GM21447 (cell line): ENCODE measurements around the gene SGPL1.

Experiments
- ATAC-seq: cut with Tn5 transposase; IDR thresholded peaks from one replicate; pipeline ENCODE4 v1.9.1; 2021; ENCODE audit not compliant: unreplicated experiment

Gene SGPL1

DNA sequence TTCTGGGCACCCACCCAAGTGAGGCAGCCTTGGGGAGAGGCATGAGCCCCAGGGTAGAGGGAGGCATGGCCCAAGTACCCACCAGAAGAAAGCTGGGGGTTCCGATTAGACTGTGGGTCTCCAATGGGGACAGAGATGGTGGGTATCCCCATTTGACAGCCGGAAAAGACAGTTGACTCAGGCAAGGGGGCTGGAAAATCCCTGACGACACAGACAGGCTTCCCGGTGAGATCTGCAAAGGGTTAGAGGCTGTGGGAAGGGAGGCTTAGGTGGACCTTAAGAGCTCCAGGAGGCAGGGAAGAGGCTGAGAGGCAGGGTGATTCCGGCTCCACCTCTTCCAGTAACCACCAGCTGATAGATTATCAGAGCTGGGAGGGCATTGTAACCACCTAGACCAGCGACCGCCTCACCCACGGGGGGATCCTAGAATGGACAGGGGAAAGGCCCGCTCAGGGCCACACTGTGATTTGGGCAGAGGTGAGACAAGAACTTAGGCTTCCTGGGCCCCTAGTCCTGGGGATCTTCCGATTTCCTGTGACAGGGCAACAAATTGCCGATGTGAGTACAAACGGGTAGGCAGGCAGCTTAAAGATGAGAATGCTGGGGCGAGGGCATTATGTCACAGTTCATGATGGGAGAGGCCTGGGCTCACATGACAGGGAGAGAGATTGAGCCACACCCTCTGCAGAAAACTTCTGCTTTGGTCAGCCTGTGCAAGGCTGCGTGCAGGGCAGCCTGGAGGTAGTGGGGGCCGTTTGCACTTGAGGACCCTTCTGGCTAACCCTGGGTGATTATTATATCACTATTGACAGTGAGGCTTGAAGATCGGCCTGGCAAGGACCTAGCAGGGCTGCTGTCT lies 36.0 kb upstream of the SGPL1 start:
- ATAC-seq, result no peak

DNA sequence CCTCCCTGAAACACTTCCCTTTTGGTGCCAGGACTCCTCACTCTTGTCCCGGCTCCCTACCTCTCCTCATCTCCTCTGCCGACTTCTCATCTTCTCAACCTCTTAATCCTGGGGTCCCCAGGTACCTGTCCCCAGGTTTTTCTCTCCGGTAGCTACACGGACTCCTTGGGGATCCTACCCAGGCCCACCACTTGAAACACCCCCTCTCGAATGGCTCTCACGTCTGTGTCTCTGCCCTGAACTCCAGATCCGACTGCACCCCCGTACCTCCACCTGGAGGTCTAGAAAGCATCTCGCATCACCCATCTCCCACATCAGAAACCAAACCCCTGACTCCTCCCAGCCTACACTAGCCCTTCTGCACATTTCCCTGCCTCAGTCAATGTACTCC lies 35.4 kb upstream of the SGPL1 start:
- ATAC-seq, result no peak

DNA sequence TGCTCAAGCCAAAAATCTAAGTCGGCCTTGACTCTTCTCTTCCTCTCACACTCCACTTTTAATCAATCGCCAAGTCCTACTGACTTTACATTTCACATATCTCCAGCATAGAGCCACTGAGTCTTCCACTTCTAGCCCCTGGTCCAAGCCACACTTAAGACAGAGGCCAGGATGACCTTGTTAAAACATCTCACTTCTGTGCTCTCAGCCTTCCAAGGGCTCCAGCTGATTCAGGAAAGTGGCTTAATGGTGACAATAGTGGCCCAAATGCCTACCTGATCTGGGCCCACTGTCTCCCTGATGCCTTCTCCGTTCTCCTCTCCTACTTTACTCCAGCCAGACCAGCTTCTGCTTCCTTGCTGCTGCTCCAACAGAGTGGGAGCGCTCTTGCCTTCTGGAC lies 35.0 kb upstream of the SGPL1 start:
- no peak for ATAC-seq

DNA sequence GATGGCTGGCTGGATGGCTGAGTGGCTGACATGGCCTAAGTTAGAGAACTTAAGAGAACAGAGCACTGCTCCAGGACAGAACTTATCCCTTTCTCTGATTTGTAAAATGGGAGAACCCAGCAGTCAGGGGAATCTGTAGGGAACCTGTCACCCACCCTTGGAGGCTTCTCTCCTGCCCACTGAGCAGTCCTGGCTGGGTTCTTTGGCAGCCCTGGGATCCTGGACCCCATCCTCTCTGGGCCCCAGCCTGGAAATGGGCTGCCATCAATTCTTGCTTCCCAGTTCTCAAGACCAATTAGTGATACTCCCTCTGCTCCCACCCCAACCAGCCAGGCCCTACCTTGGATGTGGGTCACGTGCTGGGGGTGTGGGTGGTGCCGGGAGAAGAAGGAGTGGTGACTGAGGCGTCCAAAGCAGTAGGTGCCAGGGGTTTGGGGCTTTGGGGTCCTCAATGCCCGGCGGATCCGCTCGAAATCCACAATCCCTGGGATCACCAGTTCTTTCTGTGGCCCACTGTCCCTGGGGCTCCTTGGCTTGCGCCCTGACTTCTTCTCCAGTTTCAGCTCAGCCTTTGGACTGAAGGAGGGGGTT lies 34.2 kb upstream of the SGPL1 start:
- no peak for ATAC-seq

DNA sequence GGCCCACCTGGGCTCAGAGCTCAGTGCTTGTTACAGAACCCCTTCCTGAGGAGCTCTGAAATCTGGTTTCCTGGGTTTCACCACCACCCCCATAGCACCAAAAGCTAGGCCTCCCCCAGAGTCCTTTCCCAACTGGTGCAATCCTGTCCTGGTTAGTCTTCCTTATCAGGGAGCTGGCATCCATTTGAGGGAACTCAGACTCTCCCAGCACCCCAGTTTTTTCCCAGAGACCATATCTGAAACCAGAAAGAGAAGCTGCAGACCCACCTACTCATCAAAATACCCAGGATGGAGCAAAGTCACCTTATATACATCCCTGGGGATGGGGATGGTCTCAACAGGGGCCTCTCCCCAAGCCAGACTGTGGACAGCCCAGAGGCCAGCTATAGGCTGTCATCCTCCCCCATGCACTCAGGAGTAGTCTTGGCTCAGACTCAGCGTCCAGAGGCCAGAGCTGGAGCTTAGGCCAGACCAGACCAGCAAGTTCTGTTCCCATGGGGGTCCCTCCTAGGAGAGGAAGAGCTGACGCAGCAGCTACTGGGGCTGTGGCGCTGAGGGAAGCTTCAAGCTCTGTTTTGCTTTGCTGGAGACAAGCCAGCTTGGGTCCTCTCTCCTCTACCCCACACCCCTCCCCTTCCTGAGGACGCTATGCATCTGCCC lies 33.5 kb upstream of the SGPL1 start:
- ATAC-seq, result no peak

DNA sequence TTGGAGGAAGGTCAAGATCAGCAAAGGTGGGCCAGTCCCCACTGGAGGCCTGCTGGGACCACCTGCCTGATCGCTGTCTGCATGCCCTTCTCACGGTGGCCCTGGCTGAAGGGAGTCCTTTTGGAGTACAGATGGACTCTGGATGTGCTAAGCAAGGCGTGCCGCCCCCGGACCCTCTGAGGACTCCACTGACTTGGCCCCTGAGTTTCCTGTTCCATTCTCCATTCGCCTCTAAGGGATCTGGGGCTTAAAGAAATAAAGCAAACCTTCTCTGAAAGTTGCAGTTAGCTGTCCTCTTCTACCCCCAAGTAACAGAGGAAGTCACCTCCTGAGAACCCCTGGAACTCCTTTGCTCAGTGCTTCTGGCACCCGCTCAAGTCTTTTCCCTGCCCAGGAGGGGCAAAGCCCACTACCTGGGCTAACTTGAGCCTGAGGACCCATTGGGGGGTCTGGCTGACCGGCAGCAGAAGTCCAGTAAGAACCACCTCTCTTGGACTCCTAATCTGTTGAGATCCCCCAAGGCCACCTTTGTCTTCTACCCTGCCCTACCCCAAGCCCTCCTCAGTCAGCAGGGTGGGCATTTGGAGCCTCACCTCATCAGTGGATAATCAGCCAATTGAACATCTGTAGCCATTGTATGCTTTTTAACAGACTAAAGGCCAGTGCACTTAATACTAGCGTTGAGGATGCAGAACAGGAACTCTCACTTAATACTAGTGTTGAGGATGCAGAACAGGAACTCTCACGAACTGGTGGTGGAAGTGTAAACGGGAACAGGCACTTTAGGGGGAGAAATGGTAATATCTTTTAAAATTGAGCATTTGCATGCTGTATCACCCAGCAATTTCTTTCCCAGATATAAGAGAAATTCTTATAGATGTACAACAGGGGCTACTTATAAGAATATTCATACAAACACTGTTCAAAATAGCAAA lies 32.7 kb upstream of the SGPL1 start:
- no peak for ATAC-seq

DNA sequence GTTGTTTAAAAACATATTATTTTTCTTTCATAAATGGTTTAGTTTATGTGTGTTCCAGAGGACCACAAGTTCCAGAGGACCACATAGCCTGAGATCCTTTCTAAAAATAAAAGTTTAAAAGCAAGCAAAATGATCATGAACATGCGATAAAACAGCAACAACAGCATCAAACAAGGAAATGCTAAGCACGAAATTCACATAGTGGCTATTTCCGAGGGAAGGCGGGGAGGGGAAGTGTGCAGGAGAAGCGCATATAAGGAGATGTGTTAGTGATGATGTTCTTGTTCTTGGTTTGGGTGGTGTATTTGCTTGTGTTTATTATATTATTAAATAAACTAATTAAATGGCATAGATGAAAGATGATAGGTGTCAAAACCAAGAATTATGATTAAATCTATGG lies 31.7 kb upstream of the SGPL1 start:
- no peak for ATAC-seq

DNA sequence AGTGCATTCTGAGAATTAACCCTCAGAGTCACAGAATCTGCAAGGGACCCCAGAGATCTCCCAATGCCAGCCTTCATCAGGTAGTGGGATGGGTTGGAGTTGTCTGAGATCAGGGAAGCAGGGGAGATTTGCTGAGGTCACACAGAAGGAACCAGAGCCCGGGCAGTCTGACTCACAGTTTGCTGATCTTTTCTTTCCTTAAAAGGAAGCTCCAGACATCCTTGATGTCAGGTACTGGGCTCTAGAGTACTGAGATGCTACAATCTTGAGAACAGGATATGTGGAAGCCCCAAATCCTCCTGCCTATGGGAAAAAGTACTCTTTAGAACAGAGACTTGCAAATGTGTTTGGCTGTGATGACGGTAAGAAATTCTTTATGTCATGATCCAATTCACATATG lies 31.3 kb upstream of the SGPL1 start:
- ATAC-seq, result no peak

DNA sequence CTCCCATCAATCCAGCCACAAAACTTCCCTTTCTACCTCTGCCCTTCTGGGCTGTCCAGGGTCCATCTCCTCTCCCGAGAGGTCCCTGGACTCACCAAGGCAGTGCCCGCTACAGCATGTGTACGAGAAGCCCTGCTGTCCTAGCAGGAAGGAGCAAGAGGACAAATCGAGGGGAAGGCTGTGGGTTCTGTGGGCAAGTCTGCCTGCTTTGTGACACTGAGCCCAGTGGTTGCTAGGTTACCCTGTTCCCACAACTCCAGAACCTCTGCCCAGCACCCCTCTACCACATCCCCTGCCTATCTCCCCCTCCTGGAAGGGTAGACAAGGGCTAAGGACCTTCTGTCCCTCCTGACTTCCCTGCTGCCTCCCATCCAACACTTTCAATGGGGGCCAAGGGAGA lies 30.6 kb upstream of the SGPL1 start, which contains the start of gene TBATA:
TBATA (minus strand) TSS at position 188 of the 400 bp plus-strand sequence. CDS start 1,998 bp downstream, outside the sequence.
- ATAC-seq, result no peak

DNA sequence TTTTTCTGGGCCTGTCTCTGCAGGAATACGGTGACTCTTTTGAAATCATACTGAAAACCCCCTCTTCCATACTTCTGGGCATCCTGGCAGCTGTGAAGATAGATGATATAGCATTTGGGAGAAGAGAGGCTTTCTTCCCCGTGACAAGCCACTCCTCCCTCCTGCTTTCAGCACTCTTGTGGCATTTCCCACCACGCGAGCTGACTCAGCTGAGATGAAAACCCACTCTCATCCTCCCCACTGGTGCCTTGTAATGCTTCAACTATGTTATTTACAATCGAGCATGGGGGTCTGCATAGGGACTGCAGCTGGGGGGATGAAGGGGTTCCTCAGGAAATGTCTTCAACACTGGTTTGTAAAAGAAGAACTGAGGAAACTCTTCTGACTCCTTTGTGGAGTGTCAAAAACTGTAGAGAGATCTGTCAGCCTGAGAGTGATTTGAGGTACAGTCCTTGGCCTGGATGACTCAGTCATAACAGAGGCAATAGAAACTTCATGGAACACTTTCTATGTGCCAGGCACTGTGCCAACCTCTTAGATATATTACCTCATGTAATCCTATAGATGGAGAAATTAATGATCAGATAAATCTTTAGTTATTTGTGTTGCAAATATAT lies 28.8 kb upstream of the SGPL1 start:
- ATAC-seq, result no peak

DNA sequence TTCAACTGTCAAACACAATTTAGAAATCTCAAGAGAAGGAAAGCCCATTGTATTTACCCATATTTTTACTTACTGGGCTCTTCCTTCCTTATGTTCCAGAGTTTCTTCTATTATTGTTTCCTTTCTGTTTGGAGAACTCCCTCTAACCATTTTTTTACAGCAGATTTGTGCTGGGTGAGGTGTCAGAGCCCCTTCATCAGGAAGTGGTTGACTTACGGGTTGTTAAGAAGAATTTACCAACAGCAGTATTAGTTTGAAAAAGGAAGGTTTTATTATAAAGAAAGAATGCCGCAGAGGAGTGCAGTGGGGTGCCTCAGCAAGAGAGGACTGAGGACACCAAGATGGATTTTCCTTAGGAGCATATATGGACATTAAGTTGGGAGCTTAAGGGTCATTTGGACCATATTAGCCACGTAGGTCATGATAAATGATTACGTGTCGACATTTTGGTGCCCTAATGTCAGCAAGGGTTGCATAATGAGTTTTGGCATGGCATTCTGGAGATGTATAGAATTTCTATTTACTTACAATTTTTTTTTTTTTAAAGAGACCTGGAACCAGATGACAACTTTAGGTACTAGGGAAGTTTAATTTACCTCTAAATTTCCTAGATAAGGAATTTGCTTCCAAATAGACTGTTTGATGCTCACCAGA lies 24.2 kb upstream of the SGPL1 start:
- no peak for ATAC-seq

DNA sequence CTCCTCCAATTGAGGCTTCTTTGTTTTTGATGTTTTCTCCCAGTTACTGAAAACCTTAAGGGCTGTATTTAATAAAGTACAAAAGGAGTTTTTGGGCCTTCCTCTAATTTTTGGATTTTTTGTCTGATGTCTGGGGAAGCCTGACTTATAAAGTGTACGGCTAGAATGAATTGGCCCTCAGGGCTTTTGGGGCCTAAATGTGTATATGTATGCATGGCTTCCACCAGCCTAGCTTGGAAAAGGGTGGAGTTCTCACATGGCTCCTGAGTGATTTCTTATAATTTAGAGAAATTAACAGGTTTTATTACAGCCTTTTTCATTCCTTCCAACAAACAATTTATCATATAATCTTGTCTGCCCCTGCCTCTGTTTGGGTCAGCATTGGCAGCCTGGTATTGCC lies 20.1 kb upstream of the SGPL1 start:
- no peak for ATAC-seq

DNA sequence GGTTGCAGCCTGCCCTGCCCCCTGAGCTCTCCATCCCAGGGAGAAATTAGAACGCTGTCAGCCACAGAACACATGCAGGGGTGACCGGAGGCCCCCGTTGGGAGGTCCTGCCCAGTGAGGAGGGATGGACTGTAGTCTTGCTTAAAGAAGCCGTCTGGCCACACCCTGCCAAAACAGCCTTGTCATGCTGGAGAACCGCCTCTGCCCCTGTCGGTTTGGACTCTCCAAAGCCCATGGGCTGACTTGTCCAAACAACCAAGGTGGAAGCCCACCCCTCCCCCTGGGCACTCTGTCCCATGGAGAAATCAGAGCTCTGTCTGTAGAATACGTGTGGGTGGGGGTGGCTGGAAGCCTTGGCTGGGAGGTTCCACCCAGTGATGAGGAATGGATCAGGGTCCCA lies 17.9 kb upstream of the SGPL1 start:
- no peak for ATAC-seq

DNA sequence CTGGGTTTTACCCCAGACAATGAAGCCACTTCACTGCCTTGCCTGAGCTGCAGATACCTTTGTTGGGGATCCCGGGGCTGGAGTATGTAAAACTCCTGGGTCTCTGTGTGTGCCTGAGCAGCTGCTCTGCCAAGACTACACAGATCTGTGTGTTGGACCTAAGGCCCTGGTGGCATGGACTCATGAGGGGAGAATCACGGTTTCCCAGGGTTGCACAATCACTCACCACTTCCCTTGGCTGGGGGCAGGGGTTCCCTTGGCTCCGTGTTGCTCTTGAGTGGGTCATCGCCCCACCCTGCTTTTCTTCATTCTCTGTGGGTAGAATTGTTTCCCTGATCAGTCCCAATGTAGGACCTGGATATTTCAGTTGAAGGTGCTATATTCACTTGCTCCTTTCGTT lies 16.6 kb upstream of the SGPL1 start:
- ATAC-seq, result no peak

DNA sequence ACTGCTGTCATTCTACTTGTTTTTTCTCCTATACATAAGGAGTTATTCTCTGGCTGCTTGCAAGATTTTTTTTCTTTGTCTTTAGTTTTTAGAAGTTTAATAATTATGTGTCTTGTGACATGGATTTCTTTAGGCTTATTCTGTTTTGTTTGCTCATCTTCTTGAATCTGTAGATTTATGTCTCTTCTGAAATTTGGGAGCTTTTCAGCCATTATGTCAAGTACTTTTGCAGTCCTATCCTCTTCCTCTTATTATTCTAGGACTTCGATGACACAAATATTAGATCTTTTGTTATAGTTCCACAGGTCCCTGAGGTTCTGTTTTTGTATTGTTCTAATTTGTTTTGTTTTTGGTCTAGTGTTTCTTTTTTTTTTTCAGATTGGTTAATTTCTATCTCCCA lies 13.9 kb upstream of the SGPL1 start:
- ATAC-seq, result no peak

DNA sequence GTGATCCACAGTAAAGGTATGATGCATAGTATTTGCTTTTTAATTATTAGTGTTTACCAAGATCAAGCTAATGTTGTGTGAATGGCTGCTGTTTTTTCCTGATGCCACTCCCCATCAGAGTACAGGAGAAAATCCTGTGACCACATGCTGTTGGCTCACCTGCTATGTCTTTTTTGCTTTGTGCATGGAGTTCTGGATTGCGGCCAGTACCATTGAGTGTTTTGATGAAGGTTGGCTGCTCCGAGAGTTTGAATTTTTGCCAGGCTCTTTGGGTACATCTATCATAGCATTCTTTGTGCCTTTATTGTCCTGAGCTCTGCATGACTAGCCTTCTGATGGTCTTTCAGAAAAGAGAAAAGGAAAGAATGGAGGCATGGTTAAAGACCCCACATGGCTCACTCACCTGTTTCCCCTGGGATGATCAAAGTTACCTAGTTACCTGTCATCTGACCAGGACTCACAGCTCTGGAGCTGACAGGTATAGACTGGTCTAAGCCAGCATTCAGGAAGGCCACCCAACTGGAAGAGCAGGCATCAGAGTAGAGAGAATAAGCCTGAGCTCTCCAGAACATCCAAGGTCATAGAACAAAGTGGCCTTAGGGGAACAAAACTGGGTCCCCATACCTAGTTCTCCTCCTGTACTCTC lies 11.8 kb upstream of the SGPL1 start:
- no peak for ATAC-seq

DNA sequence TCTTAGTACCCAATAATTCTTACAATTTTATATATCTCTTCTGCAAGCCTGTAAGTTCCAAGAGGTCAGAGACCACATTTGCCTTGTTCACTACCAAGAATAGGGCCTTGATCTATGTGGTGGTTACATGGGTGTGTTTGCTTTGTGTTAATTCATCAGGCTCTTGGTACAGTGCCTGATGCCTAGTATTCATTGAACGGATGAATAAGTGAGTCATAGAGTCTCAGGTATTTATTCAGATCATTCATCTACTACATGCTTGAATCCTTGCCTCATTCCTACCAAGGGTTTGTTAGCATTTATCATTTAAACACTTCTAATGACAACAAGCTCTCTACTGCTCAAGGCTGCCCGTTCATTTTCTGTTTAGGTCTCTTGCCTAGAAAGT lies 11.3 kb upstream of the SGPL1 start:
- no peak for ATAC-seq

DNA sequence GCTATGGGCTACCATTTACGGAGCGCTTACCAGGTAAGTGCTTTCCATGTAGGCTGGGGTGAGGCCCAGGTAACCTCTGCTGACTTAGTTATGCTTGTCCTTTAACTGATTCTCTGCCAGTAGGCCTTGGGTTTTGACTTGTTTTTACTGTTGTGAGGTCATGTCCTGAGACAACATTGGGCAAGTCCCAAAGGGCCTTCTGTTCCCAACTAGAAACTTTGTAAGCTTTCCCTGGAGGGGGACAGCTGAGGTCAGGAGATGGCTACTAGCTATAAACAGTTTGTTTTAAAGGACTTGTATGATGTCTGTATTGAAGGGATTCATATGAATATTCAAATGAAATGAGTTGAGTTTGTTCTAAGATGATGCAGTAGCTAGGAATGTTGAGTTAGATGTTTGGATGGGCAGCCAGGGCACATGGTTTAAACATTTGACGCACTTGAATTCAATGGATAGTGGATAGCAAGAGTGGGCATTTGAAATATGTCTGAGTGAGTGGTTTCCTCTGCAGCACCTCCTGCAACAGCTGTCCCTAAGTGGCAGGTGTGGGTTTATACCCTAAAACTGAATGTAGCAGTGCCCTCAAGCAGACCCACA lies 10.0 kb upstream of the SGPL1 start:
- no peak for ATAC-seq

DNA sequence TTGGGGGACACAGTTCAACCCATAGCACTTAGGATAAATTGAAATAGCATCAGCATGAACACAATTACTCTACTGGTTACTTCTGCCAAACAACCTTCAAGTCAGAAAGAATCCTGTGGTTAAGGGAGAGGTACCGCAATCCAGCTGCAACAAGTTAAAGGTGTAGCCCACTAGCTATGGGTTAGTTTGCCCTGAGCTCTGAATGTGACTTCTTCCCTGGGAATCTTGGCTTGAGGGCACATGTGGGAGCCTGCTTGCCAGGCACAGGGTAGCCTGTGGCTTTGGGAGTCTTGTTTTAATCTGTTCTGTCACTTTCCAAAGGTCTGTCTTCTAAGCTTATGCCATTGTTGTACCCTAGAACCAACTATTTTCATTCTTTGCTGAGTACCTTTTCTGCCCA lies 8.9 kb upstream of the SGPL1 start:
- ATAC-seq, result no peak
